PC-9 (cell line): Measurements from ENCODE around the gene ATP6V1A.

Source experiments
- CTCF ChIP-seq: fragments of 200-600 bp; sonication (generic); conservative IDR thresholded peaks from 2 replicates; pipeline ENCODE4 v1.6.1; 2017; ENCODE audit warnings: mixed run types, antibody characterized with exemption, mild to moderate bottlenecking, moderate library complexity
- EZH2 ChIP-seq: fragments of 200-600 bp; sonication (generic); IDR thresholded peaks from 2 replicates; pipeline ENCODE4 v1.8.0; 2017; ENCODE audit warnings: antibody characterized with exemption, low read depth

- no peak for TF ChIP-seq EZH2
- no peak for TF ChIP-seq CTCF
Observed at GRCh38 chr3:113721636-113722035, 25.2 kb upstream of the ATP6V1A start.
